ENCODE data around the gene ABR.
"Not testable (repeated sequence)": the region's sequence is repeated elsewhere in the genome, so short reads cannot be mapped to it uniquely, and the experiment has no call there.

ABR gene

DNA sequence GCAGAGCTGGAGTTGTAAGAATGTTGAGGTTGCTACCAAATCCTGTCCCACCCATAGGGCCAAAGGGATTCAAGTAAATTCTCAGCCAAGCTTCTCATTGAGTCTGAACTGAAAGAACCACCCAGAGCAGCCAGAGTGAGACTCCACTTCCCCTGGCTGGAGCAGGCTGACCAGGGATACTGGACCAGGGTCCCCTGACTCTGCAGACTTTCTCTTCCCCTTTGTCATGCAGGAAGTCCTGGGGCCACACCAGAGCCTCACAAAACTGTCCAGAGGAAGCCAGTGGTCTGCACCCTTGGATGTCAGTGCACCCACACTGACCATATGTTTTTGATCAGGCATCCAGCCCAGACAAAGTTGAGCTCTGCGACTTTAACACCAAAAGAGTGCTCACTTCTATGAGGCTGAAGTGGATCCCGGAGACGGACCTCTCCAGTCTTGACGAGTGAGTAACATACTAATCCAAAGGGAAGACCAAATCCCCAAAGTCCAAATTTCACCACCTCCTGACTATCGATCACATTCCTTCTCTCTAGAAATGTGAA, 204.3 kb downstream of the ABR start:
- no peak for DNase-seq

DNA sequence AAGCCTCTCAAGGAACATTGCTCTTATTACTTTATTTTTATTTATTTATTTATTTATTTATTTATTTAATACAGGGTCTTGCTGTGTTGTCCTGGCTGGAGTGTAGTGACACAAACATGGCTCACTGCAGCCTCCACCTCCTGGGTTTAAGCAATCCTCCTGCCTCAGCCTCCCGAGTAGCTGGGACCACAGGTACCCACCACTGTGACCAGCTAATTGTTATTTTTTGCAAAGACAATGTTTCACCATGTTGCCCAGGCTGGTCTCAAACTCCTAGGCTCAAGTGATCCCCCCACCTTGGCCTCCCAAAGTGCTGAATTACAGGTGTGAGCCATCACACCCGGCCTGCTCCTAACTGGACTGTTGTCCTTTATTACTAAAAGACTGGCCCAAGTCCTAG, 205.0 kb downstream of the ABR start:
- DNase-seq = not testable (repeated sequence)

DNA sequence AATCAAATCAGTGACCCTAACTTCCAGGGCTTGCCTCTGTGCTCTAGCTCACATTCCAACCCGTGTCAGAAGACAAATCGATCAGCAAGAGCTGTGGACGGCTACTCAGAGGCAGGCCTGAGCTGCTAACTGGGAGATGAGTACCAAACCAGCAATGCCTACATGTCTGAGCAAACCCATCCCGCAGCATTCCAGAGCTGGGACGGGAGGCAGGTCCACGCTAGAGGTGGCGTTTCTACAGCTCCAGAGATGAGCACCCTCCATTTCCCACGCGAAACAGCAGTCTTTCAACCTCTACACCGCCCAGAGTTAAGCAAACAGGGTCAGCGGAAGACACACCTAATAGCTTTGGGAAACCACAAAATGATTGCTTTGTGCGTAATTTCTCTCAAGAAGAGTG, 206.7 kb downstream of the ABR start:
- DNase-seq = no peak

DNA sequence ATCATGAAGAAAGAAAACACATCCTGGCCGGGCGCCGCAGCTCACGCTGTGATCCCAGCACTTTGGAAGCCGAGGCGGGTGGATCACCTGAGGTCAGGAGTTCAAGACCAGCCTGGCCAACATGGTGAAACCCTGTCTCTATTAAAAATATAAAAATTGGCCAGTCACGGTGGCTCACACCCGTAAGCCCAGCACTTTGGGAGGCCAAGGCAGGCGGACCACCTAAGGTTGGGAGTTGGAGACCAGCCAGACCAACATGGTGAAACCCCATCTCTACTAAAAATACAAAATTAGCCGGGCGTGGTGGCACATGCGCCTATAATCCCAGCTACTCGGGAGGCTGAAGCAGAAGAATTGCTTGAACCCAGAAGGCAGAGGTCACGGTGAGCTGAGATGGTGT, 207.9 kb downstream of the ABR start:
- DNase-seq = not testable (repeated sequence)

DNA sequence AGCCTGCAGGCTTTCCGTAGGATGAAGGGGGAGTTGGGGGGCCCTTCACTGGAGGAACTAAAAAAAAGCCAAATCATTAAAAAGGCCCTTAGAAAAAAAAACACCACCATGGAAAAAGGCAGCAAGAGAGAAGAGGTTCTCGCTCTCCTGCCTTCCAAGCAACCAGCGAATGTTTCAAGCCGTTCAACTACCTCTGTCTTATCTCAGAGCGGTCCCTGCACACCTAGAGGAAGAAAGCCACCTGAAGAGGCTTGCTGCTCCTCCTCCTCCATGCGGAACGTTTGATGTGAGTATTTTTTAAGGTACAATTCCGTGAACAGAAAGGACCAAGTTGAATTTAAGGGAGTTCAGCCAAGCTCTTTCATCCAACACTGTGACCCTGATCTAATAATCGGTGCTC, 209.4 kb downstream of the ABR start:
- no peak for DNase-seq

DNA sequence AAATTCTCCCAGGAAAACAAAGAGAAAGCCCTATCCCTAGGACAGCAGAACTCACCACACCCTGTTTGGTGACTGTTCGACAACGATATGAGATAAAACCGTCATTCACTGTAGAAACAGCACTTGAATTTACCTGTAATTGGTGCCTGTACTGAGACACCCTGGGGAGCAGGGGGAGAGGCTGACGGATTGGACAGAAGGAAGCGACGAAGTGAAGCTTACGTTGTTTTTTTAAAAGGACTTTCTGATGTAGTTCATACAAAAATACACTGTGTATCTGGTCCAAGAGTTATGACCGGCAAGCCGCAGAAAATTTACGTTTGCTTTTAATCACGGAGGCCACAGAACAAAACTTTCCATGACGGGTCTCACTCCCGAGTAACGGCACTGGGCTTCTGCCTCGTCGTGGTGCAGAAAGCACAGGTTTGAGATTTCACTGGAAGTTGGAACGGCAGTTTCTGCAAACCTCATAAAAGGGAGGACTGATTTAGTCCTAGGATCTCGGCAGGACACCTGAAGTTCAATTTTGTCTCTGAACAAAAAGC, 209.9 kb downstream of the ABR start:
- peak; percentile 18 for DNase-seq

DNA sequence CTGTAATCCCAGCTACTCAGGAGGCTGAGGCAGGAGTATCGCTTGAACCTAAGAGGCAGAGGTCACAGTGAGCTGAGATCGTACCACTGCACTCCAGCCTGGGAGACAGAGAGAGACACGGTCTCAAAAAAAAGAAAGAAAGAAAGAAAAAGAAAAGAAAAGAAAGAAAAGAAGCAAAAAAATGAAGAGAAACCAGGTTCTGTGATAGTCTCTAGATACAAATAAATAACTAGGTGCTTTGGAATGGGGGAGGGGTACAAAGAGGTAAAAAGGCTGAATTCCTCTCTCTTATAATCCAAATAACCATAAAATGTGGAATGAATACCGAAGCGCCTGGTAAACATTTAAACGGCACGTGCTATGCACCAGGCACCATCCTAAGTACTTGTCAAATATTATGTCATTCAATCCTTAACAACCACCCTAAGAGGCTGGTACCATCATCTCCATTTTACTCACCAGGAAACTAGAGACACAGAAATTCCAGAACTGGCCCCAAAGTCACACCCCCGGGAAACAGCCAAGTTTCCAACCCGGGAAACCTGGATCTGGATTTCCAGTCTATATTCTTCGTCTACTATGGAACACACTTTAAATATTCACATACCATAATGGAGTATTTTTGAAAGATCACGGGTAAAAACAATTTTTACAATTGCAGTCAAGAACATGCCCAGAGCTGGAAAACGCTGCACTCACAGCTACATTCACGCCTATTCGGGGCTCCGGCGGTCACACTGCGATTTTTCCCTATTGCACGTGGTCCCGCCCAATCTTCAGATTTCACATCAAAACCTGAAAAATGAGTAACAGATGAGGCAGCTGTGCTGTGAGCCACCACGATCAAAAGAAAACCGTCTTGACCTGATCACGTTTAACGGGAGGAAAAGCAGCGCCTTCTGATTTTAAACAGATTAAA, 210.7 kb downstream of the ABR start:
- no peak for DNase-seq

DNA sequence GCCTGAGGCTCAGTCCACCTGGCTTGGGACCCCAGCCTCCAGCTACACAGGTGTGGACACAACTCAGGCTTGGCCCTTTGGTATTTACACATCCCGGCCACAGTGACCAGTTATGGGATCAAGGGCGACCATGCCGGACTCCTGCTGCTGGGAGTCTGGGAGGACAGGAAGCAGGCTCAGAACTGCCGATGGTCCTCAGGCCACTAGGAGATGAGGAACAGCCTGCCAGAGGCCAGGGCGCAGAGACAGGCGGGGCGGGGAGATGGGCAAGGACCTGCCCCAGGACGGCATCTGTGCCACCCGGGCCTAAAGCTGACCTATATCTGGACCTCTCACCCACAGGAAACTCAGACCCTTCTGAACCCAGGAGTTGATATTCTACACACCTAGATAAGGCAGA, 212.7 kb downstream of the ABR start:
- DNase-seq = no peak

DNA sequence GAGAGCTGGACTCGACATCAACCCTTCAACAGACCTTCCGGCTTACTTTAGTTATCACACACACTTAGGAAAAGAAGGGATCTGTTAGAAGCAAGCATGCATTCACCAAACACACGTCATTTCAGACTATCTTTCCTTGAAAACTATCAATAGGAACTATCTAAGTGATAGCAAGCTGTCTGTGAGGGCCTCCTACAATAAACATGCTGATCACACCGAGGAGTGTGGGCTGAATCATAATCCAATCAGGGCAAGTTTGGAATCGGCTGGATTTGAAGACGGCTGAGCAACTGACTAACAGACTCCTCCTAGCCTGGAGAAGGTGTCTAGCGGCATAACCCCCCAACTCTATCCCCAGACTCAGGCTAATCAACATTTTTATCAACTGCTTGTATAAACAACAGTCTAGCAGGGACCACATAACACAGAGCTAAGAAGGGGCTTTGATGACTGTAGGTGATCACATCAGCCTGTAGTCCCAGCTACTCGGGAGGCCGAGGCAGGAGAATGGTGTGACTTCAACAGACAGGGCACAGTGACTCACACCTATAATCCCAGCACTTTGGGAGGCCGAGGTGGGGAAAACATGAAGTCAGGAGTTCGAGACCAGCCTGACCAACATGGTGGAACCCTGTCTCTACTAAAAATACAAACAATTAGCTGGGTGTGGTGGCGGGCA, 214.3 kb downstream of the ABR start:
- DNase-seq = no peak

DNA sequence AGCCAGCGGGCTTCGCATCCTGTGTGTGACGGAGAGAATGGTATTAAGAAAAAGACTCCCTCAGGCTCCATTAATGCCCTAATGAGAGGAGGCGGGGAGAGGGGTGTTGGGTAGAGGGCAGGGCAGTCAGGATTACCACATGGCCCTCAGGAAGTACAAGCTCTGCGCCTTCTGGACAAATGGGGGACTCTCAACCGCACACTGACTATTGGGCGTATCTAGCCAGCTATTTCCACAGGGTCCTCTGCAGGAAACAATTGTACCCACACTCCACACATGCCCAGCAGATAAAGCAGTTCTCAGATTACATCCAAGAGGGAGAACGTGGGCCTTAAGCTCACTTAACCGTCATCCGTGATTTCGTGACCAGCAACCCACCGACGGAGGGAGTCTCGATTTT, 214.9 kb downstream of the ABR start:
- no peak for DNase-seq

DNA sequence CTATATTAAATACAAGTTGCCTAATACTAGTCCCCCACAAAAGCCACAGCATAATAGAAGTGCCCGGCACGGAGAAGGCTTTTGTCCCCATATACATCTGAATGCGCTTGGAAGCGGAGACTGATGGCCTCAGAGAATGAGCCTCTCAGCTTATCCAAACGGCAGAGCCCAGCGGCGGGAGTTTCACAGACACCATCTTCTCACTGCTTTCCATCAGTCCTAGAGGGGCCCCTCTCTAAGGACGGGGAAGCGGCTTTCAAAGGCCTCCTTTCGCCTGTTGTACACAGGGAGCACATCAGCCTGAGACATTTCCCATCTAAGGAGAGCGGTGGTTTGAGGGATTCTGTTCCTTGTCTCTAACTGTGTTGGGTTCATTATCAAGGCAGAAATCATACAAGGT, 217.1 kb downstream of the ABR start:
- DNase-seq = no peak

DNA sequence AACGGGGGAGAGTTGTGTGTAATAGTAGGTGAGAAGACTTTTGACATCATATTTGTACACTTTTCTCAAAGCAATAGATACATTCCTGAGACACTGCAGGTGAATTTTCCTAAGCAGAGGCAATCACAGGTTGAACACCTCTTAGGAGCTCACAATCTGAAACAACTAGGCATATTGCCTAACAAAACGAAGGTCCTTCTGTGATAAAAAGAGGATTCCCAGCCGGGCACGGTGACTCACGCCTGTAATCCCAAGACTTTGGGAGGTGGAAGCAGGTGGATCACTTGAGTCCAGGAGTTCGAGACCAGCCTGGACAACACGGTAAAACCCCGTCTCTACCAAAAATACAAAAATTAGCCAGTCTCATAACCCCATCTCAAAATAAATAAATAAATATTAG, 217.6 kb downstream of the ABR start:
- no peak for DNase-seq

DNA sequence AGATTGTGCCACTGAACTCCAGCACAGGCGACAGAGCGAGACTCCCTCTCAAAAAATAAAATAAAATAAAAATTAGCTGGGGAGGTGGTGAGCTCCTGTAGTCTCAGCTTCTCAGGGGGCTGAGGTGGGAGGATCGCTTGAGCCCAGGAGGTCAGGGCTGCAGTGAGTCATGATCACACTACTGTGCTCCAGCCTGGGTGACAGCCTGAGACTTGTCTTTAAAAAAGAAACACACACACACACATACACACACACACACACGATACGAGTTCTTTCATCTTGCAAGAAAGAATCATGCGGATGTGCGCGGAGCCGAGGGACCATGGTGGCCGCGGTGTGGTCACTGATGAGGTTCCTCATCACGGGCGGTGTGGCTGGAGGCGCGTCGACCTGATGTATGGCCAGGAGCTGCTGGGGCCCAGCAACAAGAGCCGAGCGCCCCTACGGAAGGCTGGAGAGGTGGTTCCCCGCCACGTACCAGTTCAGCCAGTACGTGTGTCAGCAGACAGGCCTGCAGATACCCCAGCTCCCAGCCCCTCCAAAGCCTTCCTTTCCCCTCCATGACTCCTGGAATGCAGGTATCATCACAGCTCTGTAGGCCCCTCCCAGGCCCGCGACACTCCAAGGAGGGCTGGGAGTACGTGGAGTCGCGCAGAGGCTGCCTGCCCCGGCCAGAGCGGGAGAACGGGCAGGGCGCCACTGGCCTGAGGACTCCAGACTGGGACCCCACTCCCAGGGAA, 220.9 kb downstream of the ABR start:
- no peak for DNase-seq

DNA sequence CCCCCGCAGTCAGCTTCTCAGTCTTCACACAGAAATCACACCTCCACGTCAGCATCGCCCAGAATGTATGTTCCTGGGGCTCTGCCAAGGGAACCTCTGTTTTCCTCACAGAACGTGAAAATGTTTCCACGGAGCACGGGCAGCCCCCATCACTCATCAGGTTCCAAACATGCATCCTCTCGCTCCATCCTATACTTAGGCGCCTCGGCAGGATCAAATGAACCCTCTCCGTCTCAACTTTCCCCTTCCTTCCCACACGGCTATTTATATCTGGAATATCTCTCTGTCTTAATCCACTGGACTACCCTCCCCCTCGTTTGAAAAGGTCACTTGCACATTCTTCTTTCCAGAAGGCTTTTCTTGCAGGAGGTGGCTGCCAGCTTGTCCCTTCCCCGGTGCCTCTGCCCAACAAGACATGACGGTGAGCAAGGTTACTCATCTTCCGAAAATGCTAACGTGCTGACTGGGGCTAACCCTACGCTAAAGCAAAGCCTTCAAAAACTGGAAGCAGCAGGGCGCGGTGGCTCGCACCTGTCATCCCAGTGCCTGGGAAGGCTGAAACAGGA, 221.8 kb downstream of the ABR start:
- no peak for DNase-seq

DNA sequence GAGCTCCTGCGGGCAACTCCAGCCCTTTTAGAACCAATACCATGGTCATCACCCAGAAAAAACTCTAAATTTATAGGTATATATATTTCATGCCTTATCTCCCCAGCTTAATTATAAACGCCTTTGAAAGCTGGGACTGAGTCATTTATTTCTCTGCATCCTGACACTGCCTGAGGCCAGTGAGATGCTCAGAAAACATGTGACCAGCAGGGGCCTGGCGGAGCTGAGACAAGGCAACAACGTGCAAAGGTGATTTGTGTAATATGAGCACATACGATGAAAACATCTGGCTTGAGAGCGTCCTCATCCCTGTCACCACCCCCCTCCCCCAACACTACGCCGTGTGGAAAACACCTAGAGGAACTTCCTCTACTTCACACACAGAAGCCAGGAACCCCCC, 222.9 kb downstream of the ABR start:
- DNase-seq = no peak

DNA sequence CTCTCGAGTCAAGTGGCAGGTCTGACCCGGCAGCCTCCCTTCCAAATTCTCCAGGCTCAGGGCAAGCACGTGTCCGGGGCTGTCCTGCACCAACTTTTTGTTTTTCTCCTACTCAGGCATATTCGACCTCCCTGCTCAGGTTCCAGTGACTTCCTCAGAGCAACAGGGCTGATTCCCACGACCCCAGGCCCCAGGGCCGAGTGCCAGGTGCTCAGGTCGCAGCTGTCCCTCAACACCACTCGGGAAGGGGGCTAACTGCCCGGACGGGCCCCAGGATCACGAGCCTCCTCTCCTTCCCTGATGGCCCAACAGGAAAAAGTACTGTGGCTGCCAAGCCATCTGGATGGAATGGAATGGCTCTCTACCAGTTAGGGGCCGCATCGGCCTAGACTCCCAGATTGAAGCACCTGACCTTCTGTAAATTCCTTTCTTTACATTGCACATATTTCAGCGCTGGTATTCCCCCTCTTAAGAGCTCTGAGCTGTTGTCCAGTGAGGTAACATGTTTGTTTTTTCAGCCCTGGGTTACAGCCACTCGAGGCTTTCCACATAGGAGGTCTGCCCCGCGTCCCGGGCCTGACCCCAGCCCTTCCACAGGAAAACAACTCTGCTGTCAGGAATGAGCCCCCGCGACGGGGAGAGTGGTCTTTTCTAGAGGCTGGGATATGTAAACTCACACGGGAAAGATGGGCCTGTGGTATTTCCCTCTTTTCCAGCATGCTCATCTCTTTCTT, 225.2 kb downstream of the ABR start:
- no peak for DNase-seq

DNA sequence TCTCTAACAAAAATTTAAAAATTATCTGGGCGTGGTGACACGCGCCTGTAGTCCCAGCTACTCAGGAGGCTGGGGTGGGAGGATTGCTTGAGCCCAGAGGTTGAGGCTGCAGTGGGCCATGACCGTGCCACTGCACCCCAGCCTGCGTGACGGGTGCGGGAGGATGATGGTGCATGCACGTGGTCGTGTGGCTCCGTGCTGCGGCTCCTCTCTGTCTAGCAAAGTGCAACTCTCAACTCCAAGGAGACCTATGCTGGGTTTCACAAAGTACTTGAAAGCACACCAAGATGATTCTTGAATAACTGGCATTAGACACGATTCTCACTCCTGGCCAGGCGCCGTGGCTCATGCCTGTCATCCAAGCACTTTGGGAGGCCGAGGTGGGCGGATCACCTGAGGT, 226.0 kb downstream of the ABR start:
- no peak for DNase-seq

Data from DMS79 (cell line).